K562 (cell line): ENCODE data around the gene NINL. TPM values are rescaled to one million over a fixed set of nuclear protein-coding genes. Genes with fewer than 3 reads are reported as not detected.

ENCODE experiments used
- polyA plus RNA-seq, 8 experiments: library from polyadenylated mRNA; depleted of rRNA in 4 of 8; stranded (reverse) in 5 of 8; unstranded in 3 of 8; fragments of >200 nt; fragmentation: Nextera tagmentation in 2 of 8; fragmentation: Illumina TruSeq in 1 of 8; extraction: Ambion mirVana in 2 of 8; extraction: Trizol in 1 of 8; gene quantifications; 2 replicates each; pipeline versions ENCODE4 v1.2.1 to v1.2.3, GENCODE V29; 2011 to 2014; ENCODE audit warnings: inconsistent platforms in 1 of 8, missing spikeins in 1 of 8
- total RNA-seq, 7 experiments: library from RNA; depleted of rRNA in 6 of 7; stranded (reverse); fragments of >200 nt in 6 of 7; fragmentation: Illumina TruSeq in 2 of 7; extraction: Trizol in 2 of 7; gene quantifications; 2 replicates each; pipeline versions ENCODE4 v1.2.1 to v1.2.3, GENCODE V29; 2011 to 2021; ENCODE audit warnings: low replicate concordance in 1 of 7
- TF ChIP-seq, protein P1 (sequence below): fragments of 250-450 bp; sonication (Bioruptor Pico); IDR thresholded peaks from 2 replicates; pipeline ENCODE4 v1.4.0; 2020
- TF ChIP-seq, protein P2 (sequence below): sonication (generic); formaldehyde crosslinking; IDR thresholded peaks from 2 replicates; pipeline ENCODE4 v1.8.0; 2022; ENCODE audit warnings: missing genetic modification reagents, mild to moderate bottlenecking, borderline replicate concordance
- TF ChIP-seq, protein P3 (sequence below): fragments of 200-600 bp; sonication (generic); IDR thresholded peaks from one replicate; pipeline ENCODE4 v1.6.1; 2012; ENCODE audit warnings: mild to moderate bottlenecking, low read depth, low read length, inconsistent platforms
- TF ChIP-seq, protein P4 (sequence below), 2 experiments: fragments of 450-650 bp in 1 of 2; sonication (generic) in 1 of 2; formaldehyde crosslinking; conservative IDR thresholded peaks; 2 replicates each; pipeline versions ENCODE4 v1.4.0 to v1.8.1; 2020 to 2022; ENCODE audit warnings: mild to moderate bottlenecking in 1 of 2, missing genetic modification reagents in 1 of 2

NINL gene
- total and polyA plus RNA-seq, 9 of the 15 experiments (the other 6 are each of a cell fraction or from before 2014, with no cell fraction given): 0.03 to 0.22 (median 0.05) TPM; not detected in 5

DNA sequence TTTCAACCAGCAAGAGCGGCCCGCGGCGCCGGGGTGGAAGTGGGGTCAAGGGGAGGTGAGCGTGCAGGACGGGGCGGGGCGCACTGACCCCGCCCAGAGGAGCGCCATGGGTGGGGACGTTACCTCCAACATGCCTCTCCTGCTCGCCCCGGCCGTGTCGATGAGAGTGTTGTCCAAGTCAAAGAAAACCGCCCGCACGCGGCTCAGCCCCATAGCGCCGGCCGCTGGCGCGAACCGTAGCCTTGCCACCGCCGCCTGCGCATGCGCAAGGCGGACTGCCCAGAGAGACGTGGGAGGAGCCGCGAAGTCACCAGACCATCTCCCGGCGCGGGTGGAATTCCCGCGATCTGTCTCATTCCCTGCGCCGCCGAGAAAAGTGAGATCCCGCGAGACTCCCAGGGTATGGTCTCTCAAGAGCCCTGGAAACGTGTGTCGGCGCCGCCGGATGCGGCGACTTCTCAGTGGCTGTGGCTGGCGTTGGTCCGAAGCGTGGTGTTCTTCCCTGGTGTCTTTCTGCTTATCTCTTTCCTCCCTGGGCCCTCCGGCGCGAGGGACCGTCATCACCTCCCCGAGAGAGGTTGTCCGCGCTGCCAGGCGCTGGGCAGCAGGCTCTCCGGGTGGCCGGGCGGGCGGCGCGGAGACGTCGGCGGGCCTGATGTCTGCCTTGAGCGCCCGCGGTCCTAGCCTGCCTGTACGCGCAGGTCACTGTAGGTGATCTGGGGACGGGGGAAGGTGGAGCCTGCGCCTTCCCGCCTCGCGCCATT, 38.6 kb upstream of the NINL start, which contains the start of gene NANP (continued):
- TF ChIP-seq, protein P1, sequence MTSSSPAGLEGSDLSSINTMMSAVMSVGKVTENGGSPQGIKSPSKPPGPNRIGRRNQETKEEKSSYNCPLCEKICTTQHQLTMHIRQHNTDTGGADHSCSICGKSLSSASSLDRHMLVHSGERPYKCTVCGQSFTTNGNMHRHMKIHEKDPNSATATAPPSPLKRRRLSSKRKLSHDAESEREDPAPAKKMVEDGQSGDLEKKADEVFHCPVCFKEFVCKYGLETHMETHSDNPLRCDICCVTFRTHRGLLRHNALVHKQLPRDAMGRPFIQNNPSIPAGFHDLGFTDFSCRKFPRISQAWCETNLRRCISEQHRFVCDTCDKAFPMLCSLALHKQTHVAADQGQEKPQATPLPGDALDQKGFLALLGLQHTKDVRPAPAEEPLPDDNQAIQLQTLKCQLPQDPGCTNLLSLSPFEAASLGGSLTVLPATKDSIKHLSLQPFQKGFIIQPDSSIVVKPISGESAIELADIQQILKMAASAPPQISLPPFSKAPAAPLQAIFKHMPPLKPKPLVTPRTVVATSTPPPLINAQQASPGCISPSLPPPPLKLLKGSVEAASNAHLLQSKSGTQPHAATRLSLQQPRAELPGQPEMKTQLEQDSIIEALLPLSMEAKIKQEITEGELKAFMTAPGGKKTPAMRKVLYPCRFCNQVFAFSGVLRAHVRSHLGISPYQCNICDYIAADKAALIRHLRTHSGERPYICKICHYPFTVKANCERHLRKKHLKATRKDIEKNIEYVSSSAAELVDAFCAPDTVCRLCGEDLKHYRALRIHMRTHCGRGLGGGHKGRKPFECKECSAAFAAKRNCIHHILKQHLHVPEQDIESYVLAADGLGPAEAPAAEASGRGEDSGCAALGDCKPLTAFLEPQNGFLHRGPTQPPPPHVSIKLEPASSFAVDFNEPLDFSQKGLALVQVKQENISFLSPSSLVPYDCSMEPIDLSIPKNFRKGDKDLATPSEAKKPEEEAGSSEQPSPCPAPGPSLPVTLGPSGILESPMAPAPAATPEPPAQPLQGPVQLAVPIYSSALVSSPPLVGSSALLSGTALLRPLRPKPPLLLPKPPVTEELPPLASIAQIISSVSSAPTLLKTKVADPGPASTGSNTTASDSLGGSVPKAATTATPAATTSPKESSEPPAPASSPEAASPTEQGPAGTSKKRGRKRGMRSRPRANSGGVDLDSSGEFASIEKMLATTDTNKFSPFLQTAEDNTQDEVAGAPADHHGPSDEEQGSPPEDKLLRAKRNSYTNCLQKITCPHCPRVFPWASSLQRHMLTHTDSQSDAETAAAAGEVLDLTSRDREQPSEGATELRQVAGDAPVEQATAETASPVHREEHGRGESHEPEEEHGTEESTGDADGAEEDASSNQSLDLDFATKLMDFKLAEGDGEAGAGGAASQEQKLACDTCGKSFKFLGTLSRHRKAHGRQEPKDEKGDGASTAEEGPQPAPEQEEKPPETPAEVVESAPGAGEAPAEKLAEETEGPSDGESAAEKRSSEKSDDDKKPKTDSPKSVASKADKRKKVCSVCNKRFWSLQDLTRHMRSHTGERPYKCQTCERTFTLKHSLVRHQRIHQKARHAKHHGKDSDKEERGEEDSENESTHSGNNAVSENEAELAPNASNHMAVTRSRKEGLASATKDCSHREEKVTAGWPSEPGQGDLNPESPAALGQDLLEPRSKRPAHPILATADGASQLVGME: 0 out of 2 replicates have a peak, but pooled peaks have one; percentile 14
- TF ChIP-seq, protein P2, sequence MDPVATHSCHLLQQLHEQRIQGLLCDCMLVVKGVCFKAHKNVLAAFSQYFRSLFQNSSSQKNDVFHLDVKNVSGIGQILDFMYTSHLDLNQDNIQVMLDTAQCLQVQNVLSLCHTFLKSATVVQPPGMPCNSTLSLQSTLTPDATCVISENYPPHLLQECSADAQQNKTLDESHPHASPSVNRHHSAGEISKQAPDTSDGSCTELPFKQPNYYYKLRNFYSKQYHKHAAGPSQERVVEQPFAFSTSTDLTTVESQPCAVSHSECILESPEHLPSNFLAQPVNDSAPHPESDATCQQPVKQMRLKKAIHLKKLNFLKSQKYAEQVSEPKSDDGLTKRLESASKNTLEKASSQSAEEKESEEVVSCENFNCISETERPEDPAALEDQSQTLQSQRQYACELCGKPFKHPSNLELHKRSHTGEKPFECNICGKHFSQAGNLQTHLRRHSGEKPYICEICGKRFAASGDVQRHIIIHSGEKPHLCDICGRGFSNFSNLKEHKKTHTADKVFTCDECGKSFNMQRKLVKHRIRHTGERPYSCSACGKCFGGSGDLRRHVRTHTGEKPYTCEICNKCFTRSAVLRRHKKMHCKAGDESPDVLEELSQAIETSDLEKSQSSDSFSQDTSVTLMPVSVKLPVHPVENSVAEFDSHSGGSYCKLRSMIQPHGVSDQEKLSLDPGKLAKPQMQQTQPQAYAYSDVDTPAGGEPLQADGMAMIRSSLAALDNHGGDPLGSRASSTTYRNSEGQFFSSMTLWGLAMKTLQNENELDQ (CRISPR knock-in tag): no peak
- TF ChIP-seq, protein P3, sequence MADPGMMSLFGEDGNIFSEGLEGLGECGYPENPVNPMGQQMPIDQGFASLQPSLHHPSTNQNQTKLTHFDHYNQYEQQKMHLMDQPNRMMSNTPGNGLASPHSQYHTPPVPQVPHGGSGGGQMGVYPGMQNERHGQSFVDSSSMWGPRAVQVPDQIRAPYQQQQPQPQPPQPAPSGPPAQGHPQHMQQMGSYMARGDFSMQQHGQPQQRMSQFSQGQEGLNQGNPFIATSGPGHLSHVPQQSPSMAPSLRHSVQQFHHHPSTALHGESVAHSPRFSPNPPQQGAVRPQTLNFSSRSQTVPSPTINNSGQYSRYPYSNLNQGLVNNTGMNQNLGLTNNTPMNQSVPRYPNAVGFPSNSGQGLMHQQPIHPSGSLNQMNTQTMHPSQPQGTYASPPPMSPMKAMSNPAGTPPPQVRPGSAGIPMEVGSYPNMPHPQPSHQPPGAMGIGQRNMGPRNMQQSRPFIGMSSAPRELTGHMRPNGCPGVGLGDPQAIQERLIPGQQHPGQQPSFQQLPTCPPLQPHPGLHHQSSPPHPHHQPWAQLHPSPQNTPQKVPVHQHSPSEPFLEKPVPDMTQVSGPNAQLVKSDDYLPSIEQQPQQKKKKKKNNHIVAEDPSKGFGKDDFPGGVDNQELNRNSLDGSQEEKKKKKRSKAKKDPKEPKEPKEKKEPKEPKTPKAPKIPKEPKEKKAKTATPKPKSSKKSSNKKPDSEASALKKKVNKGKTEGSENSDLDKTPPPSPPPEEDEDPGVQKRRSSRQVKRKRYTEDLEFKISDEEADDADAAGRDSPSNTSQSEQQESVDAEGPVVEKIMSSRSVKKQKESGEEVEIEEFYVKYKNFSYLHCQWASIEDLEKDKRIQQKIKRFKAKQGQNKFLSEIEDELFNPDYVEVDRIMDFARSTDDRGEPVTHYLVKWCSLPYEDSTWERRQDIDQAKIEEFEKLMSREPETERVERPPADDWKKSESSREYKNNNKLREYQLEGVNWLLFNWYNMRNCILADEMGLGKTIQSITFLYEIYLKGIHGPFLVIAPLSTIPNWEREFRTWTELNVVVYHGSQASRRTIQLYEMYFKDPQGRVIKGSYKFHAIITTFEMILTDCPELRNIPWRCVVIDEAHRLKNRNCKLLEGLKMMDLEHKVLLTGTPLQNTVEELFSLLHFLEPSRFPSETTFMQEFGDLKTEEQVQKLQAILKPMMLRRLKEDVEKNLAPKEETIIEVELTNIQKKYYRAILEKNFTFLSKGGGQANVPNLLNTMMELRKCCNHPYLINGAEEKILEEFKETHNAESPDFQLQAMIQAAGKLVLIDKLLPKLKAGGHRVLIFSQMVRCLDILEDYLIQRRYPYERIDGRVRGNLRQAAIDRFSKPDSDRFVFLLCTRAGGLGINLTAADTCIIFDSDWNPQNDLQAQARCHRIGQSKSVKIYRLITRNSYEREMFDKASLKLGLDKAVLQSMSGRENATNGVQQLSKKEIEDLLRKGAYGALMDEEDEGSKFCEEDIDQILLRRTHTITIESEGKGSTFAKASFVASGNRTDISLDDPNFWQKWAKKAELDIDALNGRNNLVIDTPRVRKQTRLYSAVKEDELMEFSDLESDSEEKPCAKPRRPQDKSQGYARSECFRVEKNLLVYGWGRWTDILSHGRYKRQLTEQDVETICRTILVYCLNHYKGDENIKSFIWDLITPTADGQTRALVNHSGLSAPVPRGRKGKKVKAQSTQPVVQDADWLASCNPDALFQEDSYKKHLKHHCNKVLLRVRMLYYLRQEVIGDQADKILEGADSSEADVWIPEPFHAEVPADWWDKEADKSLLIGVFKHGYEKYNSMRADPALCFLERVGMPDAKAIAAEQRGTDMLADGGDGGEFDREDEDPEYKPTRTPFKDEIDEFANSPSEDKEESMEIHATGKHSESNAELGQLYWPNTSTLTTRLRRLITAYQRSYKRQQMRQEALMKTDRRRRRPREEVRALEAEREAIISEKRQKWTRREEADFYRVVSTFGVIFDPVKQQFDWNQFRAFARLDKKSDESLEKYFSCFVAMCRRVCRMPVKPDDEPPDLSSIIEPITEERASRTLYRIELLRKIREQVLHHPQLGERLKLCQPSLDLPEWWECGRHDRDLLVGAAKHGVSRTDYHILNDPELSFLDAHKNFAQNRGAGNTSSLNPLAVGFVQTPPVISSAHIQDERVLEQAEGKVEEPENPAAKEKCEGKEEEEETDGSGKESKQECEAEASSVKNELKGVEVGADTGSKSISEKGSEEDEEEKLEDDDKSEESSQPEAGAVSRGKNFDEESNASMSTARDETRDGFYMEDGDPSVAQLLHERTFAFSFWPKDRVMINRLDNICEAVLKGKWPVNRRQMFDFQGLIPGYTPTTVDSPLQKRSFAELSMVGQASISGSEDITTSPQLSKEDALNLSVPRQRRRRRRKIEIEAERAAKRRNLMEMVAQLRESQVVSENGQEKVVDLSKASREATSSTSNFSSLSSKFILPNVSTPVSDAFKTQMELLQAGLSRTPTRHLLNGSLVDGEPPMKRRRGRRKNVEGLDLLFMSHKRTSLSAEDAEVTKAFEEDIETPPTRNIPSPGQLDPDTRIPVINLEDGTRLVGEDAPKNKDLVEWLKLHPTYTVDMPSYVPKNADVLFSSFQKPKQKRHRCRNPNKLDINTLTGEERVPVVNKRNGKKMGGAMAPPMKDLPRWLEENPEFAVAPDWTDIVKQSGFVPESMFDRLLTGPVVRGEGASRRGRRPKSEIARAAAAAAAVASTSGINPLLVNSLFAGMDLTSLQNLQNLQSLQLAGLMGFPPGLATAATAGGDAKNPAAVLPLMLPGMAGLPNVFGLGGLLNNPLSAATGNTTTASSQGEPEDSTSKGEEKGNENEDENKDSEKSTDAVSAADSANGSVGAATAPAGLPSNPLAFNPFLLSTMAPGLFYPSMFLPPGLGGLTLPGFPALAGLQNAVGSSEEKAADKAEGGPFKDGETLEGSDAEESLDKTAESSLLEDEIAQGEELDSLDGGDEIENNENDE: no peak
- TF ChIP-seq, protein P4, sequence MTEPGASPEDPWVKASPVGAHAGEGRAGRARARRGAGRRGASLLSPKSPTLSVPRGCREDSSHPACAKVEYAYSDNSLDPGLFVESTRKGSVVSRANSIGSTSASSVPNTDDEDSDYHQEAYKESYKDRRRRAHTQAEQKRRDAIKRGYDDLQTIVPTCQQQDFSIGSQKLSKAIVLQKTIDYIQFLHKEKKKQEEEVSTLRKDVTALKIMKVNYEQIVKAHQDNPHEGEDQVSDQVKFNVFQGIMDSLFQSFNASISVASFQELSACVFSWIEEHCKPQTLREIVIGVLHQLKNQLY (CRISPR knock-in tag; conservative IDR thresholded peaks at IDR 0.05): no peak
